ENCODE measurements around the gene GTF2A1L. TPM values are rescaled to one million over a fixed set of nuclear protein-coding genes. Genes with fewer than 3 reads are reported as not detected.
"Not testable (repeated sequence)": the region's sequence is repeated elsewhere in the genome, so short reads cannot be mapped to it uniquely, and the experiment has no call there.

Gene GTF2A1L
- total and polyA plus RNA-seq, 4 donors = 11.7 TPM; not detected in 3

DNA sequence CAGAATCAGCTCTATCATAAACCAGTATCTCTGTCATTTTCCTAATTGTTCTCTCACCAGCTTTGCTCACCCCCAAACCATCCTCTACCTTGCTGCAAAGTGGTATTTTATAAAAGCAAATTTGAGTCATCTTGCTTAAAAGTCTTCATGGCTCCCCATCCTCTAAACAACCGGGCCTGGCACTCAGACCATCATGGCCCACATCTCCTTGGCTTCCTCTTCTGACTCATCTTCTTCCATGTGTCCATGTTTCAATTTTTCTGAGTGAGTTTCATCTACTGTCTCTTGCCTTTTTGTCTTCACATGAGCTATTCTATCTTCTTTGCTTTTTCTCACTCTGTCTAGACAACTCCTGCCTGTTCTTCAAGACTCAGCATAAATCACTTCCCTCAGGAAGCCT, 79.2 kb downstream of the GTF2A1L start:
- DNase-seq = no peak
- intact Hi-C loops (cut with DNase I) = no loop called here
- Histone ChIP-seq H3K27ac (ENCODE audit: low read depth in 1 of 2, low read length in 2 of 2) (no peak overlapping the region), H3K36me3 (ENCODE audit: control insufficient read depth in 1 of 2, insufficient read depth in 2 of 2, low read length in 1 of 2) (peaks cover 2% of the 10 kb centered on the region in 2 donors), H3K27me3 (ENCODE audit: control insufficient read depth in 1 of 2, insufficient read depth in 2 of 2, low read length in 1 of 2) (no peaks in the 10 kb centered on the region), H3K4me1 (ENCODE audit: control insufficient read depth in 1 of 2, insufficient read depth in 2 of 2, low read length in 2 of 2) (peaks cover 0 to 3% of the 10 kb centered on the region in 2 donors), H3K9me3 (ENCODE audit: control insufficient read depth, low read length) (no peaks in the 10 kb centered on the region), H3K4me3 (ENCODE audit: low read length in 2 of 2) (no peak overlapping the region)
- WGBS, 2 donors = 89 to 94% methylated on average over 1 of the region's 1 CpG
- ATAC-seq (ENCODE audit: low FRiP score) = no peak

- intact Hi-C loops (cut with DNase I) = no loop called here
- no peak for ATAC-seq (ENCODE audit: low FRiP score)
- no peaks in the 10 kb centered on the region for H3K27me3 ChIP-seq (ENCODE audit: control insufficient read depth in 1 of 2, insufficient read depth in 2 of 2, low read length in 1 of 2)
Observed at GRCh38 chr2:48699348-48699930, 81.8 kb downstream of the GTF2A1L start.

DNA sequence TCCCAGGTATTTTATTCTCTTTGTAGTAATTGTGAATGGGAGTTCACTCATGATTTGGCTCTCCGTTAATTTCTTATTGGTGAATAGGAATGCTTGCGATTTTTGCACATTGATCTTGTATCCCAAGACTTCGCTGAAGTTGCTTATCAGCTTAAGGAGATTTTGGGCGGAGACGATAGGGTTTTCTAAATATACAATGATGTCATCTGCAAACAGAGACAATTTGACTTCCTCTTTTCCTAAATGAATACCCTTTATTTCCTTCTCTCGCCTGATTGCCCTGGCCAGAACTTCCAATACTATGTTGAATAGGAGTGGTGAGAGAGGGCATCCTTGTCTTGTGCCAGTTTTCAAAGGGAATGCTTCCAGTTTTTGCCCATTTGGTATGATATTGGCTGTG, 86.0 kb downstream of the GTF2A1L start:
- WGBS, 2 donors = 93 to 96% methylated on average over 6 of the region's 6 CpGs
- H3K27me3 ChIP-seq (ENCODE audit: control insufficient read depth in 1 of 2, insufficient read depth in 2 of 2, low read length in 1 of 2); H3K4me1 ChIP-seq (ENCODE audit: control insufficient read depth in 1 of 2, insufficient read depth in 2 of 2, low read length in 2 of 2); H3K27ac ChIP-seq (ENCODE audit: low read depth in 1 of 2, low read length in 2 of 2); ATAC-seq (ENCODE audit: low FRiP score); intact Hi-C loops (cut with DNase I); DNase-seq; H3K4me3 ChIP-seq (ENCODE audit: low read length in 2 of 2); H3K9me3 ChIP-seq (ENCODE audit: control insufficient read depth, low read length); H3K36me3 ChIP-seq (ENCODE audit: control insufficient read depth in 1 of 2, insufficient read depth in 2 of 2, low read length in 1 of 2): not testable (repeated sequence)

More at GRCh38 chr2:48699348-48699930, 81.8 kb downstream of the GTF2A1L start:
- H3K36me3 ChIP-seq (ENCODE audit: control insufficient read depth in 1 of 2, insufficient read depth in 2 of 2, low read length in 1 of 2) = peaks cover 2% of the 10 kb centered on the region in 2 donors
- WGBS, 2 donors = 60 to 67% methylated on average over 2 of the region's 2 CpGs
- no peak for DNase-seq
- H3K9me3 ChIP-seq (ENCODE audit: control insufficient read depth, low read length) = no peaks in the 10 kb centered on the region
- H3K27ac ChIP-seq (ENCODE audit: low read depth in 1 of 2, low read length in 2 of 2) = no peak overlapping the region
- no peak overlapping the region for H3K4me3 ChIP-seq (ENCODE audit: low read length in 2 of 2)
- no peaks in the 10 kb centered on the region for H3K4me1 ChIP-seq (ENCODE audit: control insufficient read depth in 1 of 2, insufficient read depth in 2 of 2, low read length in 2 of 2)

DNA sequence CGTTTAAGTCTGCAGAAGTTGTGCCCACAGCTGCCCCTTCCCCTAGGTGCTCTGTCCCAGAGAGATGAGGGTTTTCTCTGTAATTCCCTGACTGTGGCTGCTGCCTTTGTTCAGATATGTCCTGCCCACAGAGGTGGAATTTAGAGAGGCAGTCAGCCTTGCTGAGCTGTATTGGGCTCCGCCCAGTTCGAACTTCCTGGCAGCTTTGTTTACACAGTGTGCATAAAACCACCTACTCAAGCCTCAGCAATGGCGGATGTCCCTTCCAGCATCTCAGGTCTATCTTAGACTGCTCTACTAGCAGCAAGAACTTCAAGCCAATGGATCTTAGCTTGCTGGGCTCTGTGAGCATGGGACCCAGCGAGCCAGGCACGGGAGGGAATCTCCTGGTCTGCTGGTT, 89.8 kb downstream of the GTF2A1L start:
- Histone ChIP-seq H3K27me3 (ENCODE audit: control insufficient read depth in 1 of 2, insufficient read depth in 2 of 2, low read length in 1 of 2) (peaks cover 0 to 1% of the 10 kb centered on the region in 2 donors), H3K4me1 (ENCODE audit: control insufficient read depth in 1 of 2, insufficient read depth in 2 of 2, low read length in 2 of 2) (no peaks in the 10 kb centered on the region), H3K4me3 (ENCODE audit: low read length in 2 of 2) (no peak overlapping the region), H3K9me3 (ENCODE audit: control insufficient read depth, low read length) (peaks cover 1% of the 10 kb centered on the region), H3K36me3 (ENCODE audit: control insufficient read depth in 1 of 2, insufficient read depth in 2 of 2, low read length in 1 of 2) (no peaks in the 10 kb centered on the region), H3K27ac (ENCODE audit: low read depth in 1 of 2, low read length in 2 of 2) (no peak overlapping the region)
- no peak for DNase-seq
- intact Hi-C loops (cut with DNase I) = no loop called here
- ATAC-seq (ENCODE audit: low FRiP score) = no peak
- WGBS, 2 donors = 81 to 93% methylated on average over 6 of the region's 6 CpGs

- ATAC-seq (ENCODE audit: low FRiP score) (no peak), DNase-seq (no peak)
- H3K4me3 ChIP-seq (ENCODE audit: low read length in 2 of 2) = no peak overlapping the region
- intact Hi-C loops (cut with DNase I) = no loop called here
- 70 to 73% methylated on average over 7 of the region's 7 CpGs for WGBS, 2 donors
- H3K27me3 ChIP-seq (ENCODE audit: control insufficient read depth in 1 of 2, insufficient read depth in 2 of 2, low read length in 1 of 2) = peaks cover 0 to 1% of the 10 kb centered on the region in 2 donors
- no peak overlapping the region for H3K27ac ChIP-seq (ENCODE audit: low read depth in 1 of 2, low read length in 2 of 2)
- H3K36me3 ChIP-seq (ENCODE audit: control insufficient read depth in 1 of 2, insufficient read depth in 2 of 2, low read length in 1 of 2) = no peaks in the 10 kb centered on the region
- peaks cover 1% of the 10 kb centered on the region for H3K9me3 ChIP-seq (ENCODE audit: control insufficient read depth, low read length)
- H3K4me1 ChIP-seq (ENCODE audit: control insufficient read depth in 1 of 2, insufficient read depth in 2 of 2, low read length in 2 of 2) = no peaks in the 10 kb centered on the region
Observed at GRCh38 chr2:48709096-48710034, 91.7 kb downstream of the GTF2A1L start.

GRCh38 chr2:48711343-48711742, 93.7 kb downstream of the GTF2A1L start:
- Histone ChIP-seq H3K4me3 (ENCODE audit: low read length in 2 of 2) (no peak overlapping the region), H3K4me1 (ENCODE audit: control insufficient read depth in 1 of 2, insufficient read depth in 2 of 2, low read length in 2 of 2) (no peaks in the 10 kb centered on the region), H3K27me3 (ENCODE audit: control insufficient read depth in 1 of 2, insufficient read depth in 2 of 2, low read length in 1 of 2) (peaks cover 0 to 1% of the 10 kb centered on the region in 2 donors), H3K36me3 (ENCODE audit: control insufficient read depth in 1 of 2, insufficient read depth in 2 of 2, low read length in 1 of 2) (no peaks in the 10 kb centered on the region), H3K27ac (ENCODE audit: low read depth in 1 of 2, low read length in 2 of 2) (no peak overlapping the region), H3K9me3 (ENCODE audit: control insufficient read depth, low read length) (peaks cover 1% of the 10 kb centered on the region)
- ATAC-seq (ENCODE audit: low FRiP score) (no peak), DNase-seq (no peak)
- 55 to 63% methylated on average over 4 of the region's 4 CpGs for WGBS, 2 donors
- intact Hi-C loops (cut with DNase I) = no loop called here

DNA sequence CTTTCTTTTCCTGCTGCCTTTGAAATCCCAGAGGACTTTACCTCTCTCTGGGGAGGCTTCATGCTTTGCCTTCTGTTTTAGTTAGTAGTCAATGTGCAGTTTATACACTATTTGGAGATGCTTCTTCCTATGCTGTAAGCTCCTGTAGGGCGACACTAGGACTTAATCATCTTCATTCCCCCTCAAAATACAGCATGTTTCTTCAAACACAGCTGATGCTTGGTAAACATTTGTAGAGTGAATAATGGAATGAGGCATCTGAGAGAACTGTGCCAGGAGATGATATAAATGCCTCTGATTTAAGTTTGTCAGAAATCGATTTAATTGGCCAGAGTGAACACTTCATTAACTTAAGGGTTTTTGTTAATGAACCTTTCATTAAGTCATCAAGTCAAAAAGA, 94.5 kb downstream of the GTF2A1L start:
- H3K36me3 ChIP-seq (ENCODE audit: control insufficient read depth in 1 of 2, insufficient read depth in 2 of 2, low read length in 1 of 2) = no peaks in the 10 kb centered on the region
- H3K27ac ChIP-seq (ENCODE audit: low read depth in 1 of 2, low read length in 2 of 2) = no peak overlapping the region
- intact Hi-C loops (cut with DNase I) = no loop called here
- H3K9me3 ChIP-seq (ENCODE audit: control insufficient read depth, low read length) = peaks cover 1% of the 10 kb centered on the region
- no peak overlapping the region for H3K4me3 ChIP-seq (ENCODE audit: low read length in 2 of 2)
- no peak for DNase-seq
- no peaks in the 10 kb centered on the region for H3K4me1 ChIP-seq (ENCODE audit: control insufficient read depth in 1 of 2, insufficient read depth in 2 of 2, low read length in 2 of 2)
- H3K27me3 ChIP-seq (ENCODE audit: control insufficient read depth in 1 of 2, insufficient read depth in 2 of 2, low read length in 1 of 2) = peaks cover 0 to under 1% of the 10 kb centered on the region in 2 donors
- WGBS, 2 donors = 85 to 92% methylated on average over 2 of the region's 2 CpGs
- ATAC-seq (ENCODE audit: low FRiP score) = no peak

DNA sequence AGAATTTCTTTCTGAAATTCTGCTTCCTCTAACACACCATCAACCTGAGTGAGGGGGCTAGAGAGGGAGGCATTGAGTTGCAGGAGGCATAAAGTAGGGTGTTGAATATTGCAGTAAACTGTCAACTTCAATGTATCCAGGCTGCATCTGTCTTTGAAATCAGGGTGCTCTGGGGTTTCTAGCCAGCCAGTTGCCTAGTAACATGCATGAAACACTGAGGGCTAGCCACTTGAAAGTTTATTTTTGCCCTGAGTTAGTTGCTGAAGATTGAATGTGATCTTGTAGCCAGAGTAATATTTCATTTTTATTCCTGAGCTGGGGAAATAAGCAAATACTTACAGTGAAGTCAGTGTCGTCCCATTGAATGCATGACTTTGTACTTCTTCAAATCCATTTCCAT, 96.0 kb downstream of the GTF2A1L start:
- no peak for ATAC-seq (ENCODE audit: low FRiP score)
- H3K9me3 ChIP-seq (ENCODE audit: control insufficient read depth, low read length) = no peaks in the 10 kb centered on the region
- H3K4me3 ChIP-seq (ENCODE audit: low read length in 2 of 2) = no peak overlapping the region
- no peaks in the 10 kb centered on the region for H3K36me3 ChIP-seq (ENCODE audit: control insufficient read depth in 1 of 2, insufficient read depth in 2 of 2, low read length in 1 of 2)
- no peak overlapping the region for H3K27ac ChIP-seq (ENCODE audit: low read depth in 1 of 2, low read length in 2 of 2)
- H3K27me3 ChIP-seq (ENCODE audit: control insufficient read depth in 1 of 2, insufficient read depth in 2 of 2, low read length in 1 of 2) = no peaks in the 10 kb centered on the region
- WGBS, 2 donors = 28 to 53% methylated on average over 1 of the region's 1 CpG
- DNase-seq = no peak
- H3K4me1 ChIP-seq (ENCODE audit: control insufficient read depth in 1 of 2, insufficient read depth in 2 of 2, low read length in 2 of 2) = no peaks in the 10 kb centered on the region
- intact Hi-C loops (cut with DNase I) = no loop called here

DNA sequence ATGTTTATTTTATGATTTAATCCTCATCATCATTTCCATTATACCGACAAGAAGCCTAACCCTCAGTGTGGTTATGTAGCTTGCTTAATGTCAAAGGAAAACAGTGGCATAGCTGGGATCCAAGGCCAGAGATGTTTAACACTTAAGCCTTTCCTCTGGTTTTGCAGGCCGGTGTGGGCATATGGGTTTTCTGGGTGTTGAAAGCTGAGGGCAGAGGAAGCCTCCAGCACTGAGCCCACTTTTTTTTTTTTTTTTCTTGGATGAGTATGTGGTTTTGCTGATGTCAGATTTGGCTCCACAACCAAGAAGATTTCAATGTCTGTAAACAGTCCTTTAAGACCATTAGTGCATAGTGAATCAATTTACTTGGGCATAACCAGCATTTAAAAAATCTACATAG, 96.6 kb downstream of the GTF2A1L start:
- no peak overlapping the region for H3K4me3 ChIP-seq (ENCODE audit: low read length in 2 of 2)
- H3K27me3 ChIP-seq (ENCODE audit: control insufficient read depth in 1 of 2, insufficient read depth in 2 of 2, low read length in 1 of 2) = no peaks in the 10 kb centered on the region
- H3K36me3 ChIP-seq (ENCODE audit: control insufficient read depth in 1 of 2, insufficient read depth in 2 of 2, low read length in 1 of 2) = no peaks in the 10 kb centered on the region
- no peak overlapping the region for H3K27ac ChIP-seq (ENCODE audit: low read depth in 1 of 2, low read length in 2 of 2)
- intact Hi-C loops (cut with DNase I) = no loop called here
- ATAC-seq (ENCODE audit: low FRiP score) = no peak
- H3K9me3 ChIP-seq (ENCODE audit: control insufficient read depth, low read length) = no peaks in the 10 kb centered on the region
- no peaks in the 10 kb centered on the region for H3K4me1 ChIP-seq (ENCODE audit: control insufficient read depth in 1 of 2, insufficient read depth in 2 of 2, low read length in 2 of 2)
- DNase-seq = no peak
- WGBS, 2 donors = 25 to 41% methylated on average over 2 of the region's 2 CpGs

All from aorta (tissue), 5 donors.